Measurements from ENCODE around the gene FBLN2.

GRCh38 chr3:13642597-13642996, 93.7 kb downstream of the FBLN2 start:
- TF ChIP-seq CTCF (IDR thresholded peaks at IDR 0.05; ENCODE audit: insufficient read depth, low read length) (no peak), POLR2AphosphoS5 (IDR thresholded peaks at IDR 0.05; ENCODE audit: low read depth) (no peak)

All from HL-60 (cell line).